AML-193 (cell line): ENCODE measurements around the gene USP15.
"Not testable (repeated sequence)": the region's sequence is repeated elsewhere in the genome, so short reads cannot be mapped to it uniquely, and the experiment has no call there.

Experiments
- DNase-seq, 2 experiments: peaks; one replicate each; lab custom pipeline; 2025; lab: John Stamatoyannopoulos, UW

The USP15 gene

DNA sequence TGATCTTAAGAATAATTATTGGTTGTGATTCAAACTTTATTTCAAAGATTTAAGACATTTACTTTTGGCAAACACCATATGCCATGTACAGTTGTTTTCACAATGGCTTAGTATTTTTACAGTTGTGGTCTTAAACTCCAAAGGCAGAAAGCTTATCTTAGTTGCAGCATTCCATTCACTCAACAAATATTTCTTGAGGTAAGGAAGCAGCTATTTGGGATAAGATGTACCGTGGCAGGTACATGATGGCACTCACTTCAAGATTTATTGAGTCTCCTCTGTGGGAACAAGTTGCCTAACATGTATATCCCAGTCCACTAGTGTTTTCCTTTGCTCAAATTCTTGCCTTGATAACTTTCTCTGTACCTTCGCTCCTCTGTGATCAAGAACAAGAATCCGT is 198.4 kb downstream of the USP15 start:
- DNase-seq: no peak

DNA sequence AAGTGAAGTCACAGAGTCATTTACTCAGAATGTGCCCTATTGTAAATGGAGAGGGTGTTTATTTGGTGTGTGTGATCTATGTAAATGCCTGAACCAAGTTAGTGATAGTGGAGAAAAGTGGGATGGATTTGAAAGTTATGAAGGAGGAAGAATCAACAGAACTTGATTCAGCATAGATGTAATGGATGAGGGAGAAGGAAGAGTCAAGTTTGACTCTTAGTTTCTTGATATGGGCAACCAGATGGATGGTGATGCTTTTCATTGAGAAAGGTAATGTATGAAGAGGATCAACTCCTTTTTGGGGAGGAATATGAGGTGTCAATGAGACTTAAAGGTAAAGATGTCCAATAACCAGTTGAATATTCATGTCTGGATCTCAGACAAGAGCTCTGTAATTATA is 199.8 kb downstream of the USP15 start:
- no peak for DNase-seq

DNA sequence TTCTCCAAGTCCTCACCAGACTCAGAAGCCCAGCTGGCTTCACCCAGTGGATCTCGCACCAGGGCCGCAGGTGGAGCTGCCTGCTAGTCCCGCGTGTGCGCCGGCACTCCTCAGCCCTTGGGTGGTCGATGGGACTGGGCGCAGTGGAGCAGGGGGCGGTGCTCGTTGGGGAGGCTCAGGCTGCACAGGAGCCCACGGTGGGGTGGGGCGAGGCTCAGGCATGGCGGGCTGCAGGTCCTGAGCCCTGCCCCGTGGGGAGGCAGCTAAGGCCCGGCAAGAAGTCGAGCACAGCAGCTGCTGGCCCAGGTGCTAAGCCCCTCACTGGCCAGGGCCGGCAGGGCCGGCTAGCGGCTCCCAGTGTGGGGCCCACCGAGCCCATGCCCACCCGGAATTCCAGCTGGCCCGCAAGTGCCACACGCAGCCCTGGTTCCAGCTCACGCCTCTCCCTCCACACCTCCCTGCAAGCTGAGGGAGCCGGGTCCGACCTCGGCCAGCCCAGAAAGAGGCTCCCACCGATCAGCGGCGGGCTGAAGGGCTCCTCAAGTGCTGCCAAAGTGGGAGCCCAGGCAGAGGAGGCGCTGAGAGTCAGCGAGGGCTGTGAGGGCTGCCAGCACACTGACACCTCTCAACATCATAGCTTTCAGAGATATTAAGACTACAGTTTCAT is 201.1 kb downstream of the USP15 start:
- not testable (repeated sequence) for DNase-seq

DNA sequence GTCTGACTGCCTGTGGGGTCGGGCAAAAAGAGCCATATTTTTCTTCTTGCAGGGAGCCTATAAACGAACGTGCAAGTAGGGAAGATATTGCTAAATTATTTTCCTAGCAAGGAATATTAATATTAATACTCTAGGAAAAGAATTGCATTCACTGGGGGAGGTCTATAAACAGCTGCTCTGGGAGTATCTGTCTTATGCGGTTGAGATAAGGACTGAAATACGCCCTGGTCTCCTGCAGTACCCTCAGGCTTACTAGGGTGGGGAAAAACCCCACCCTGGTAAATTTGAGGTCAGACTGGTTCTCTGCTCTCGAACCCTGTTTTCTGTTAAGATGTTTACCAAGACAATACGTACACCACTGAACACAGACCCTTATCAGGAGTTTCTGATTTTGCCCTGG is 203.0 kb downstream of the USP15 start:
- DNase-seq: not testable (repeated sequence)
